Common myeloid progenitor, CD34-positive (primary cell): ENCODE results near the gene SHISAL1.

ENCODE experiments used
- CTCF ChIA-PET: fragments of 350-600 bp; sonication (Branson Sonifier 250); formaldehyde crosslinking; loops from one replicate; lab custom pipeline; 2021; ENCODE audit warnings: antibody characterized with exemption; lab: Charles Lee
- POLR2A ChIA-PET: fragments of 350-600 bp; sonication (Branson Sonifier 250); formaldehyde crosslinking; loops from one replicate; lab custom pipeline; 2021; ENCODE audit warnings: antibody characterized with exemption; lab: Charles Lee
- DNase-seq, 3 donors: peaks; one replicate each; pipeline versions ENCODE4 v3.0.0 to v3.0.0-alpha.2; 2013
- H3K27ac ChIP-seq, 2 experiments: 1 replicate in 1 of 2; 2 replicates in 1 of 2; pipeline ENCODE4 v1.7.0; 2013; ENCODE audit warnings: inconsistent platforms in 2 of 2, low read length in 2 of 2, mild to moderate bottlenecking in 2 of 2, low read depth in 1 of 2, moderate library complexity in 1 of 2; ENCODE audit not compliant: severe bottlenecking in 2 of 2, insufficient read depth in 1 of 2, poor library complexity in 1 of 2
- H3K27me3 ChIP-seq, 5 experiments: replicated peaks in 2 of 5; 1 replicate in 3 of 5; 2 replicates in 2 of 5; pipeline versions ENCODE4 v1.6.1 to v1.7.0; 2013; ENCODE audit warnings: low read length in 4 of 5, mild to moderate bottlenecking in 2 of 5, moderate library complexity in 2 of 5, inconsistent platforms in 1 of 5; ENCODE audit not compliant: insufficient read depth in 5 of 5, control insufficient read depth in 4 of 5
- H3K36me3 ChIP-seq, 4 experiments: 1 replicate in 2 of 4; 2 replicates in 2 of 4; pipeline versions ENCODE4 v1.6.1 to v1.7.0; 2013; ENCODE audit warnings: low read length in 3 of 4, control low read depth in 1 of 4, mild to moderate bottlenecking in 1 of 4; ENCODE audit not compliant: control insufficient read depth in 4 of 4, insufficient read depth in 4 of 4
- H3K4me1 ChIP-seq, 4 experiments: 1 replicate in 3 of 4; 2 replicates in 1 of 4; pipeline versions ENCODE4 v1.6.1 to v1.7.1; 2013; ENCODE audit warnings: low read length in 3 of 4, mild to moderate bottlenecking in 3 of 4, control low read depth in 1 of 4, inconsistent platforms in 1 of 4, moderate library complexity in 1 of 4; ENCODE audit not compliant: control insufficient read depth in 4 of 4, insufficient read depth in 4 of 4; ENCODE audit errors: control extremely low read depth in 1 of 4
- H3K4me3 ChIP-seq, 7 experiments: 1 replicate in 4 of 7; 2 replicates in 3 of 7; pipeline versions ENCODE4 v1.5.1 to v1.7.0; 2013; ENCODE audit warnings: mild to moderate bottlenecking in 7 of 7, low read length in 6 of 7, moderate library complexity in 6 of 7, inconsistent platforms in 2 of 7, low read depth in 2 of 7, control low read depth in 1 of 7; ENCODE audit not compliant: insufficient read depth in 4 of 7, control insufficient read depth in 1 of 7; ENCODE audit errors: extremely low read depth in 1 of 7
- H3K9me3 ChIP-seq, 5 experiments: 1 replicate in 4 of 5; 2 replicates in 1 of 5; pipeline versions ENCODE4 v1.6.1 to v1.7.1; 2013; ENCODE audit warnings: low read length in 4 of 5, mild to moderate bottlenecking in 2 of 5, inconsistent platforms in 1 of 5, low read depth in 1 of 5, moderate library complexity in 1 of 5; ENCODE audit not compliant: control insufficient read depth in 4 of 5, insufficient read depth in 2 of 5; ENCODE audit errors: control extremely low read depth in 1 of 5
- WGBS: methylation state at CpG from one replicate; pipeline ENCODE4 v1.1.5; 2013; ENCODE audit not compliant: insufficient coverage; 5-methylcytosine and 5-hydroxymethylcytosine counted together

Gene SHISAL1

DNA sequence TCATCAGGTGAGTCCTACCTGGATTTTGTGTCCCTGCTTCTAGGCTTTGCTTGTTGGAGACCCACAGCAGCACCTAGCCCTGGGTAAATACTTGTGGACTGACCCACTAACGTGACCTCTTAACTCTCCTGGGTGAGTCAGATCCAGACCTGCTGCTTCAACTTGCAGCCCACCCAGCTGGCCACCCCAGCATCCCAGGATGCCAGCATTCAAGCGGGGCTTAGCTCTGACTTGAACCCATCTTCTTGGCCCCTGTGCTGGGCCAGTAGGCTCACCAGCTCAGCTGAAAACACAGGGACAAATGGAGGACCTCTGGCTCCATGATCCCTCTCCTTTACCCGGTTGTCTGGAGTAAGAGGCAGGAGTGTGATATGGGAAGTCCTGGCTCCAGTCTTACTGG is 98.6 kb downstream of the SHISAL1 start:
- H3K27me3 ChIP-seq = no peaks in the 10 kb centered on the region
- H3K4me3 ChIP-seq = no peak overlapping the region
- ChIA-PET POLR2A (no interaction called here), CTCF (no interaction called here)
- no peak for DNase-seq
- H3K9me3 ChIP-seq = peaks cover 0 to 9% (median 4%) of the 10 kb centered on the region in 5 experiments
- H3K4me1 ChIP-seq = peaks cover 0 to 4% (median 0%) of the 10 kb centered on the region in 4 experiments
- peaks cover 0 to 18% (median 5%) of the 10 kb centered on the region in 4 experiments for H3K36me3 ChIP-seq
- WGBS = 98% methylated on average over 3 of the region's 3 CpGs
- no peak overlapping the region for H3K27ac ChIP-seq

GRCh38 chr22:44213489-44214043 is 99.2 kb downstream of the SHISAL1 start:
- Histone ChIP-seq H3K4me3 (no peak overlapping the region), H3K36me3 (peaks cover 0 to 18% (median 5%) of the 10 kb centered on the region in 4 experiments), H3K27ac (no peak overlapping the region), H3K9me3 (peaks cover 0 to 13% (median 4%) of the 10 kb centered on the region in 5 experiments), H3K27me3 (no peaks in the 10 kb centered on the region), H3K4me1 (peaks cover 0 to 4% (median 0%) of the 10 kb centered on the region in 4 experiments)
- ChIA-PET POLR2A (no interaction called here), CTCF (no interaction called here)
- 83% methylated on average over 3 of the region's 3 CpGs for WGBS
- no peak for DNase-seq

DNA sequence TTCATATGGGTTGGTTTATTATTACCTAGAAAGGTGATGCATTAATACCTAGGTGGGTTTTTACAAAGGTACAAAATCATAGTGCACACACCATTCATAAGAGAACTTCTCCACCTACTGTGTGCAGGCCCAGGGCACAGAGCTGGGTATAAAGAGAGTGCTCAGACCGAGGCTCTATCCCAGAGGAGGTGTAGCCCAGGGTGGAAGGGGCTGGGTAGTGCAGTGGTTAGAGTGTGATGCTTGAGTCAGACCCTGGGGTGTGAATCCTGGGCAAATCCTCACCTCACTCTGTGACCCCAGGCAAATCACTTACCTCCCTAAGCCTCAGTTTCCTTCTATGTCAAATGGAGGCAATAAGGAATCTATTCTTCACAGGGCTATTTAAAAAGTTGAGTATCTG is 99.8 kb downstream of the SHISAL1 start:
- WGBS = no CpG with 5 or more reads among the region's 1 CpG
- H3K4me1 ChIP-seq = peaks cover 0 to 4% (median 0%) of the 10 kb centered on the region in 4 experiments

GRCh38 chr22:44211946-44212930 is 100.5 kb downstream of the SHISAL1 start:
- Histone ChIP-seq H3K27ac (no peak overlapping the region), H3K27me3 (no peaks in the 10 kb centered on the region), H3K4me3 (no peak overlapping the region), H3K36me3 (peaks cover 0 to 18% (median 5%) of the 10 kb centered on the region in 4 experiments), H3K4me1 (peaks cover 0 to 4% (median 0%) of the 10 kb centered on the region in 4 experiments), H3K9me3 (peaks cover 0 to 13% (median 4%) of the 10 kb centered on the region in 5 experiments)
- WGBS = 79% methylated on average over 8 of the region's 12 CpGs
- POLR2A ChIA-PET = no interaction called here
- no peak for DNase-seq
- CTCF ChIA-PET = no interaction called here

More for the DNA sequence above, 99.8 kb downstream of the SHISAL1 start:
- ChIA-PET POLR2A (no interaction called here), CTCF (no interaction called here)
- Histone ChIP-seq H3K36me3 (peaks cover 0 to 18% (median 5%) of the 10 kb centered on the region in 4 experiments), H3K4me3 (no peak overlapping the region), H3K27me3 (no peaks in the 10 kb centered on the region), H3K27ac (no peak overlapping the region), H3K9me3 (peaks cover 0 to 13% (median 4%) of the 10 kb centered on the region in 5 experiments)
- no peak for DNase-seq

GRCh38 chr22:44211256-44211945 is 101.3 kb downstream of the SHISAL1 start:
- Histone ChIP-seq H3K9me3 (peaks cover 0 to 13% (median 4%) of the 10 kb centered on the region in 5 experiments), H3K27ac (no peak overlapping the region), H3K4me1 (peaks cover 0 to 4% (median 0%) of the 10 kb centered on the region in 4 experiments), H3K36me3 (peaks cover 0 to 18% (median 5%) of the 10 kb centered on the region in 4 experiments), H3K27me3 (no peaks in the 10 kb centered on the region), H3K4me3 (no peak overlapping the region)
- ChIA-PET POLR2A (no interaction called here), CTCF (interaction anchor here (0.6 kb wide), 1 partner anchor 404 kb away, joined by 3 read pairs; no protein-coding TSS in a partner anchor)
- no peak for DNase-seq
- 87% methylated on average over 6 of the region's 6 CpGs for WGBS

DNA sequence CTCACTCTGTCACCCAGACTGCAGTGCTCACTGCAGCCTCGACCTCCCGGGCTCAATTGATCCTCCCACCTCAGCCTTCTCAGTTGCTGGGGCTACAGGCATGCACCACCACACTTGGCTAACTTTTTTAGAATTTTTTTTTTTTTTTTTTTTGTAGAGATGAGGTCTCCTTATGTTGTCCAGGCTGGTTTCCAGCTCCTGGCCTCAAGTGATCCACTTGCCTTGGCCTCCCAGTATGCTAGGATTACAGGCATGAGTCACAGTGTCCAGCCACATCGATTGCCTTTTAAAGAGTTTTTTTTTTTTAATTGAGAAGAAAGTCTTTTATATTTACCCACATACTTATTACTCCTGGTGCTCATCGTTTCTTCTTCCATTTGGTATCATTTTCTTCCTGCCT is 102.0 kb downstream of the SHISAL1 start:
- 100% methylated on average over 2 of the region's 4 CpGs for WGBS
- Histone ChIP-seq H3K9me3 (peaks cover 0 to 13% (median 4%) of the 10 kb centered on the region in 5 experiments), H3K27ac (no peak overlapping the region), H3K4me3 (no peak overlapping the region), H3K27me3 (no peaks in the 10 kb centered on the region), H3K36me3 (peaks cover 0 to 24% (median 10%) of the 10 kb centered on the region in 4 experiments), H3K4me1 (peaks cover 0 to 4% (median 0%) of the 10 kb centered on the region in 4 experiments)
- DNase-seq = no peak
- ChIA-PET POLR2A (no interaction called here), CTCF (interaction anchor here (0.6 kb wide), 1 partner anchor 405 kb away, joined by 3 read pairs; no protein-coding TSS in a partner anchor)
